Hypothalamus (tissue), 51 donors: ENCODE data around the gene PTGR3.
"Not testable (repeated sequence)": the region's sequence is repeated elsewhere in the genome, so short reads cannot be mapped to it uniquely, and the experiment has no call there.

ENCODE experiments used
- DNase-seq, 51 donors: peaks; one replicate each; lab custom pipeline; 2025; lab: John Stamatoyannopoulos, UW

The PTGR3 gene

DNA sequence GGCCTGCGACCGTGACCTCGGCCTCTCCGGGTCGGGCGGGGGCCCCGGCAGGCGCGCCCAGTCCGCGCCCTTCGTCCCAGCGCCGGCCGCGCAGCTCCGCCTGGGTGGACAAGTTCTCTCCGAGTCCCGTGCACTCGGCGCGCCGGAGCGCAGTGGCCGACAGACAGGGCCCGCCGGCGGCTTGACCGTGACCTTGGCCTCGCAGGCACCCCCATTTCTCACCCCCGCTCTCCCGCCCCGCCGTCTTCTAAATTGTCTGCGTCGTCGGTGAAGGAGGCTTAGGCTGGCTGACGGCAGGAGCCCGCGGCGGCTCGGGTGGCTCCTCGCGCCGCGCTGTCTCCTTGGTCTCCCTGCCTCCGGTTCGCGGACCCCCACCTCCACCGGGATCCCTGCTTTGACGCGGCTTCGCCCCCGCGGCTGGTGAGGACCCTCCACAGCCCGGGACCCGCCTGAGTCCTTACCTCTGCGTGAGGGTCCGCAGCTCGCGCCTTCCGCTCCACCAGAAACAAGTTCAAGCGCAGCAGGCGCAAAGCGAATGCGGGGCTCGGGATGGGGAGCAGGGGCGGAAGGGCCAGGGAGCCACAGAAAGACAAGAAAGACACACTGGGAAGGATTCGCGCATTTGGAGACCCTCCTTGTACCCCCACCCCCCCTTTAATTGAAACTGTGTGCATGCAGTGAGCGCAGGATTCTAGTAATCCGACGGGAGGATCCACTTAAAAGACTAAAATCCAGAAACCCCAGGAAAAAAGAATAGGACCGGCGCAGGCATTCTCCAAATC lies 4.0 kb downstream of the PTGR3 start:
- peak in 2 of 51 donors; percentile 17 to 22 for DNase-seq

- peak in 4 of 51 donors; percentile 22 to 75 (median 48) for DNase-seq
These were observed 4.6 kb downstream of the PTGR3 start for GRCh38 chr18:75204269-75204731.

DNA sequence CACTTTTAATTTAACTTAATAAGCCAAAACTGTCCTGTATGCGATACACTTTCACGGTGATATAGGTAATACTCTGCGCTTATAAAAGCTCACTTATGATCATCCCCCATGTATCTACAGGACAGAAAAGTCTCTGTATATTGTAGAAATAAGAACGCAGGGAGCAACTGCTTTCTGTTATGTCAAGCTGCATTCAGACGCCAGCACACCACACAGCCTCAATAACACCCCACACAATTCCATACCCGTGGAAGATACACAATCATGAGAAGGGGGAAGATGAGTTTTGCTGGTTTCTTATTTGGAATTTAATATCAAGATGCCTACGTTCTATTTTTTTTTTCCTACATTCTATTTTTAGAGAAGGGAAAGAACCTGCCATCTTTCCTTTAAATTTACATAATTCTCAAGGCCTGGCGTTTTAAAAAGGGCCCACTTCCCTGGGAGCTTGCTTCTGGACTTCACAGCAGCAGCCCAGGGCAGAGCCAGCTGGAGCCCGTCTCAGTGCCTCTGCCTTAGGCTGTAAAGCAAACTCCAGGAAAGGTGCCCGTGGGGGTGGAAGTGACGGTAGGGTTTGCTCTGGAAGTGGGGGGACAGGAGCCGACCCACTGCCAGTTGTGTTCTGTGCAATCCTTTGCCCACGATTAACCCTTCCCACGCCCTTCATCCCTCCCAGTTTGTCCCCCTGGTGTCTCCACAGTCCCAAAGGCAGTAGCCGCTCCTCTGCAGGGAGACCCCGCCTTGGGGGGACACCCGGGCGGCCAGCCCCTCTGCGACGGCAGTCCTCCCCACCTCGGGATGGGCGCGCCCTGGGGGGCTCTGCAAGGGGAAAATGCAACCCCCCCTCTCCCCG lies 5.3 kb downstream of the PTGR3 start:
- peak in 16 of 51 donors; percentile 19 to 75 (median 40) for DNase-seq

GRCh38 chr18:75202696-75203365 lies 6.1 kb downstream of the PTGR3 start:
- DNase-seq: no peak

GRCh38 chr18:75201282-75202270 lies 7.4 kb downstream of the PTGR3 start:
- no peak for DNase-seq

DNA sequence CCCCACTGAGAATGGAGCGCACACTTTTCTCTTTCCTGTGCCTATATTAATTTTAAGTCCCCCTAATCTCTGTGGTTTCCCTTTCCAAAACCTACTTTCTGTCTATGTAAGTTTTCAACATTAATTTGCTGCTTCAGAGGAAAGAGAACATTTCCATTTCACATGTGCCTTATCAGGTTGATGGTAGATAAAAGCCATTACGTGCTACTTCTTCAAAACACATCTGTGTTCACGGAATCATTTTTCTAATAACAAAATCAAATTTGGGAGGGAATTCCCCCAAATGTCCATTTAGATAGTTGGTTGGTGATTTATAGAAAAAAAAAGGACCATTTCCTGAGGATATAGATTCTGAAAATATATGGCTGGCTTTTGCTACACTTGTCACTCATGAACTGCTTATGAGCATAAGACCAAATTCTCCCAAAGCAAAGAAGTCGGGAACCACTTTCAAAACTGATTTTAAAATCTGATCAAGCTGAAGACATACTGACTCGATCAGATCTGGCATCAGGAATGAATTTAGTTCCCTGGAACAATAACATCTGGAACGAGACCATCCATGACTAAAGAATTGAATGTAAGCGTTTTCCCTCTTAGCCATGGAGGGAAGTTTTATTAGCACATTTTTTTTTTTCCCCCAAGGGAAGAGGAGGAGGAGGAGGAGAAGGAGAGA lies 8.2 kb downstream of the PTGR3 start:
- DNase-seq: no peak

DNA sequence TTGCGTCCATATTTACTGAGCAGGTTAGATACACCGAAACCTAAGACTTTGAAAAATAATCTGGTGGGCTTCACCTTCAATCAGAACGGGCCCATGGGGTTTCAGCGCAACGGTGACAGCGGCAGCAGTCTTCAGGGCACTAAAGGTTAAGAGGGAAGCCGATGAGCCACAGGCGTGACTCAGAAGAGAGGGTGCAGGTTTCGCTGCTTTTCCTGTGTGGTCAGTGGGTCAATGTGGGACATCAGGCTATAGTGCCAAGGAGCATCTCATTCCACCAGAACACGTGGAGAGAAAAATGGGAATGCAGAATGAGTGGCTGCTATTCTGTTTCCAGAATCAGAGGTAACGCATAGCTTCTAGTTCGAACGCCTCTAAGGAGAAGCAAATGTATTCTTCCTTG lies 8.9 kb downstream of the PTGR3 start:
- no peak for DNase-seq

DNA sequence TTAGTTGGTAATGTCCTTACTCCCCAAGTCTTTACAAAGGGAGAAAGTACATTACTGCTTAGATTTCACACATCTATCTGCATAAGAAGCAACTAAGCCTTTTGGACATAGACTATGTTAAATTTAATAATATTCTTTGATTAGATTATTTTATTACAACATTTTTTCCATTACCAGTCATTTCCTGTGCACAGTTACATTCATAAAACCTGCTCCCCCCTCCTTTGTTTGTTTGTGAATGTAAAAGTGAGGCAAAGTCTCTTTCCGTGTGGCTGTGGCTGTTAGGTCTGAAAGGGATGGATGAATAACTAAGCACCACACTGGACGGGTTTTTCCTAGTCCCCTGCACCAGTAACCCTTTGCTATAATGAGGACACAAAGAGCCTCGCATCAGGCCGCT lies 9.6 kb downstream of the PTGR3 start:
- DNase-seq: no peak

- DNase-seq: no peak
These were observed 10.9 kb downstream of the PTGR3 start for GRCh38 chr18:75198036-75198435.

DNA sequence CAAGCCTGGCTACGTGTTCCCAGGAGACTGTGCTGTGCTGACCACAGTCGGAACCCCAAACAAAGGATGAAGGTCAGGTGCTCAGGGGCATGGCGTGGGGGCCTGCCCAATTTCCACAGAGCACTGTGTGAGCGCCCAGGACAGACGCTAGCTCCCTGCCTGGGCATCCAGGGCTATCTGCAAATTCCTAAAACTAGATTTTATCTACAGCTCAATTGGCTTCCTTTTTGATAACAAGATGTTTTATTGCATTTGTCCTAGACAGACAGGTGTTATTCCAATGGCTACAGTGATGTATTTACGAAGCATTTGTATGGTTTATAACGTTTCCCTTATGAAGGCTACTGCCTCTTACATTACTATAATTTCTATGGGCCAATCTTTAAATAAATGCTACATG lies 16.0 kb downstream of the PTGR3 start:
- no peak for DNase-seq

DNA sequence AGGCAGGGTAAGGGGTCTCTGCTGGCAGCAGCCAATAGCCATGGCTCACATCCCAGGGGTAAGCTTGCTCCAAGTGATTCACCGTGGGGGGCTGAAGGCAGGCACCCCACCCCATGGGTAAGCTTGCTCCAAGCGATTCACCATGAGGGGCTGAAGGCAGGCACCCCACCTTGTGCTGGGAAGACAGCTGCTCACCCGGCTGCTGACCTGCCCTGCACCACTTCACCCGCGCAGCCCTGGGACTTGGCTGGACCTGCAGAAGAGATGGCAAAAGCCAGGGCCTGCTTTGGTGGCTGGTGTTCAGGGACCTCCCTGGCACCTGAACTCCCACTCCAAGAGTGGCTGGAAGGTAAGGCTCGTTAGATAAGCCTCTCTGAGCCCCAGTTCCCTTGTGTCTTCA lies 19.2 kb downstream of the PTGR3 start:
- DNase-seq: no peak

DNA sequence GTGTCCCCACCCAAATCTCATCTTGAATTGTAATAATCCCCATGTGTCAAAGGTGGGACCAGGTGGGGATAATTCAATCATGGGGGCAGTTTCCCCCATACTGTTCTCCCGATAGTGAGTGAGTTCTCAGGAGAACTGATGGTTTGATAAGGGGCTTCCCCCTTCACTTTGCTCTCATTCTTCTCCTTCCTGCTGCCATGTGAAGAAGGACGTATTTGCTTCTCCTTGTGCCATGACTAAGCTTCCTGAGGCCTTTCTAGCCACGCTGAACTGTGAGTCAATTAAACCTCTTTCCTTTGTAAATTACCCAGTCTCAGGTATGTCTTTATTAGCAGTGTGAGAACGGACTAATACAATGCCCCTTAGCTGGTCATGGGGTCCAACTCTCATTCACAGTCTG lies 21.2 kb downstream of the PTGR3 start:
- not testable (repeated sequence) for DNase-seq

DNA sequence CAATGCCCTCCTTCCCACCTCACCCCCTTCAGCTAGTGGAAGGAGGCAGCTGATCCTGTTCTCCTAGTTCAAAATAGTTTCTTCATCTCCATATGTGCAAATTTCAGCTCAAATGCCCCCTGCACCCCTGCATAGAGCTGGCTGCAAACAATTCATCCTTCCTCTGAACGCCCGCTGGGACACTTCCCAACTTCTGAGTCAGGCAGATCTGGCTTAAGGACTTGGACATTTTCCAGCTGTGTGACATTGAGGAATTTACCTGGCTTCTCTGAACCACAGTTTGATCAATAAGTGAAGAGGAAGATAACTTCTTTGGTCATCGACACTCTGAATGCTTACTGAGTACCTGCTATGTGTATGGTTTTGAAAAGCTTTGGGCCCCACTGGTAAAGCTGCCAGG lies 23.5 kb downstream of the PTGR3 start:
- DNase-seq: no peak

DNA sequence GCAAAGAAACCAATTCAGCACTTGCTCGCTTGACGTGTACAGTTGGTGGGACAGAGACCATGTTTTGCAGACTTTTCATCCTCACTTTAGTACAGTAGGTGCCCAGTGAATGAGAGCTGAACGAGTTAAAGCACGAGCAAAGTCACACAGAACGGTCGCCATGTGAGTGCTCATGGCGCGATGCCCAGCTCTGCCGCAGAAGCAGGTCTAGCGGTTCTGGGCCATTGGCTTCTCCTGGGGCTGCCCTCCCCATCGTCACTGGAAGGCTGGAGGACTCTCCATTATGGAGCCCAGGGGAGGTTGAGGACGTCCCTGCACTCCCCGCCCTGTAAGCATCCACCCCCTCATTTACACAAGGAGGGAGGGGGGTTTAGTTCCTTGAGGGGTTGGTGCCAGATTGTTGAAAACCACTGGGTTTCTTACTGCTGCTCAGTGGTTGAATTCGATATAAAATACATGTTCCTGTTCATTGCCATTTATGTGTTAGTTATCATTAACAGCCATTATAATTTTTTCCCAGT lies 24.9 kb downstream of the PTGR3 start:
- peak in 9 of 51 donors; percentile 25 to 46 (median 34) for DNase-seq

- no peak for DNase-seq
These were observed 25.4 kb downstream of the PTGR3 start for GRCh38 chr18:75183524-75183923.

- DNase-seq: no peak
These were observed 28.9 kb downstream of the PTGR3 start for GRCh38 chr18:75179819-75180600.

DNA sequence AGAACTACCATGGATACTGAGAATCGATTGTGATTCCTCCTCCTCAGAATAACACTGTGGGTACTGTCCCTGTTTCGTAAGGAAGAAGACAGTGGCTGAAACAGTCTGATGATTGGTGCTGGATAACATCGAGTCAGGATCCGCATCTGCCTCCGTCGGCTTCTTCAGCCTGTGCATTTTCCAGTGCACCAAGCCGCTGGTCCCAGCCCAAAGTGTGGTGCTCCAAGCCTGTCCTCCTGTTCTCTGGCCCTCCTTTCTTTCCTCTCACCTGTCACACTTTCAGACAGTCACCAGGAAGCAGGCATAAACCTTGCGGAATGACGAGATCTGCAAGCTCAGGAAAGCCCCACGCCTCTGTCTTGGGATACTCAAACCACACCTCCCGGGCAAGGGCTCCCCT lies 30.6 kb downstream of the PTGR3 start:
- DNase-seq: no peak

DNA sequence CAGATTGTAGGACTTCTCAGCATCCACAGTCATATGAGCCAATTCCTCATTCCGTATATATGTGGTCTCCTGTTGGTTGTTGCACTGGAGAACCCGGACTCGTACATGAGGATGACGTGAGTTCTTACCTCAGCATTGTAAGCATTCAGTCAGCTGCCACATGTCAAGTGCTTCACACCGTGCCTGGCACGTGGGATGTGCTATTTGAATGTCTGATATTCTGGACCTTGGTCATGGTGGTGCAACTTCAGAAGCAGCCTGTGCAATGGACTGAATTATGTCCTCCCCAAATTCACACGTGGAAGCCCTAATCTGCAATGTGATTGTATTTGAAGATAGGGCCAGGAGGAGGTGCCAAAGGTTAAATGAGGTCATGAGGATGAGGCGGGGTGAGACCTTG lies 32.1 kb downstream of the PTGR3 start:
- no peak for DNase-seq
